K562 (cell line): ENCODE measurements around the gene FA2H. TPM values are rescaled to one million over a fixed set of nuclear protein-coding genes. Genes with fewer than 3 reads are reported as not detected.

ENCODE experiments used
- ATAC-seq: fragments of 200-7000 bp; cut with Tn5 transposase; 3 replicates; pipeline ENCODE4 v1.9.1; 2020; ENCODE audit warnings: moderate library complexity
- BruUV-seq: library from RNA; stranded (reverse); fragments of 400-500 nt; replicated peaks from 2 replicates; lab custom pipeline; 2021; lab: Mats Ljungman, UMichigan
- CTCF ChIA-PET: fragments of 300-600 bp; formaldehyde crosslinking; extraction: SDS; loops from one replicate; lab custom pipeline; 2021; ENCODE audit warnings: low intra/inter-chr PET ratio; lab: Yijun Ruan, JAX
- POLR2A ChIA-PET: fragments of 300-600, 350-650 bp; sonication (Branson Sonifier 250); formaldehyde crosslinking; extraction: SDS; loops from one replicate; lab custom pipeline; 2021; ENCODE audit warnings: antibody characterized with exemption, inconsistent platforms; lab: Yijun Ruan, JAX
- DNase-seq, 4 experiments: peaks; one replicate each; pipeline versions ENCODE4 v3.0.0 to v3.0.0-alpha.2; 2011 to 2018; ENCODE audit warnings: low spot score in 3 of 4, mixed read lengths in 3 of 4; ENCODE audit errors: extremely low read depth in 1 of 4
- FAIRE-seq: peaks from 2 replicates; lab custom pipeline; 2011; peaks lifted over from hg19 to GRCh38; lab: Jason Lieb, UNC
- H2AFZ ChIP-seq: 2 replicates; pipeline ENCODE4 v1.6.0; 2011; ENCODE audit warnings: low read depth, low read length, control low read depth, inconsistent platforms
- H3K27ac ChIP-seq: fragments of 200-600 bp; 3 replicates; pipeline ENCODE4 v1.8.0; 2011; ENCODE audit warnings: low read depth, mild to moderate bottlenecking, control low read depth, inconsistent platforms, low read length, moderate library complexity, mixed read lengths; ENCODE audit errors: extremely low read depth
- H3K27me3 ChIP-seq, 2 experiments: fragments of 300-600 bp in 1 of 2; 2 replicates in 1 of 2; 3 replicates in 1 of 2; pipeline versions ENCODE4 v1.6.0 to v1.8.0; 2011; ENCODE audit warnings: inconsistent platforms in 2 of 2, low read length in 2 of 2, mild to moderate bottlenecking in 1 of 2, mixed read lengths in 1 of 2, moderate library complexity in 1 of 2; ENCODE audit not compliant: control insufficient read depth in 2 of 2, insufficient read depth in 2 of 2
- H3K36me3 ChIP-seq: fragments of 300-600 bp; 3 replicates; pipeline ENCODE4 v1.8.0; 2011; ENCODE audit warnings: mild to moderate bottlenecking, low read length, inconsistent platforms; ENCODE audit not compliant: control insufficient read depth, insufficient read depth
- H3K4me1 ChIP-seq, 2 experiments: fragments of 200-600 bp in 1 of 2; replicated peaks in 1 of 2; 2 replicates in 1 of 2; 3 replicates in 1 of 2; pipeline versions ENCODE4 v1.5.1 to v1.8.0; 2011; ENCODE audit warnings: inconsistent platforms in 2 of 2, low read length in 2 of 2, mild to moderate bottlenecking in 1 of 2, mixed read lengths in 1 of 2, moderate library complexity in 1 of 2; ENCODE audit not compliant: control insufficient read depth in 2 of 2, insufficient read depth in 2 of 2
- H3K4me2 ChIP-seq: 2 replicates; pipeline ENCODE4 v1.6.1; 2011; ENCODE audit warnings: low read length, control low read depth, inconsistent platforms, mixed read lengths; ENCODE audit not compliant: insufficient read depth
- H3K4me3 ChIP-seq: fragments of 200-600 bp; sonication (generic), shearing (Covaris generic); 2 replicates; pipeline ENCODE4 v1.5.1; 2016; ENCODE audit warnings: control low read depth, inconsistent platforms
- H3K79me2 ChIP-seq: fragments of 200-600 bp; 3 replicates; pipeline ENCODE4 v1.8.0; 2011; ENCODE audit warnings: low read length, inconsistent platforms; ENCODE audit not compliant: control insufficient read depth, insufficient read depth
- H3K9ac ChIP-seq, 2 experiments: 2 replicates each; pipeline versions ENCODE4 v1.6.0 to v1.6.1; 2011; ENCODE audit warnings: low read depth in 2 of 2, low read length in 2 of 2, control low read depth in 1 of 2, inconsistent platforms in 1 of 2, mild to moderate bottlenecking in 1 of 2, mixed read lengths in 1 of 2; ENCODE audit not compliant: insufficient read depth in 1 of 2
- H3K9me1 ChIP-seq: one replicate; pipeline ENCODE4 v1.6.0; 2011; ENCODE audit warnings: inconsistent platforms, mild to moderate bottlenecking, low read length, moderate library complexity; ENCODE audit not compliant: control insufficient read depth, insufficient read depth
- H3K9me3 ChIP-seq: replicated peaks from 2 replicates; pipeline ENCODE4 v1.5.1; 2011; ENCODE audit warnings: low read depth, low read length, inconsistent platforms; ENCODE audit not compliant: control insufficient read depth, insufficient read depth
- H4K20me1 ChIP-seq: replicated peaks from 2 replicates; pipeline ENCODE4 v1.6.1; 2011; ENCODE audit warnings: low read length, inconsistent platforms, mixed read lengths; ENCODE audit not compliant: control insufficient read depth, insufficient read depth
- ZBTB8A ChIP-seq: fragments of 450-650 bp; IDR thresholded peaks from 2 replicates; pipeline ENCODE4 v1.6.1; 2018; ENCODE audit warnings: mild to moderate bottlenecking, moderate library complexity; ENCODE audit not compliant: partially characterized antibody
- WGBS: fragments of 100-300 bp; shearing (Covaris generic); methylation state at CpG from one replicate; pipeline ENCODE4 v1.1.6; 2016; ENCODE audit warnings: low coverage, mixed read lengths; ENCODE audit not compliant: insufficient coverage; ENCODE audit errors: missing lambda C conversion rate; 5-methylcytosine and 5-hydroxymethylcytosine counted together
- in situ Hi-C: fragments of 300-500 bp; cut with MboI; formaldehyde crosslinking; loops from 4 replicates; pipeline ENCODE4 v1.15.0; 2018; ENCODE audit warnings: inconsistent platforms, mixed read lengths
- intact Hi-C: fragments of 100-400 bp; cut with micrococcal nuclease; formaldehyde crosslinking; loops from 2 replicates; pipeline ENCODE4 v1.14.2; 2022
- polyA plus RNA-seq, 8 experiments: library from polyadenylated mRNA; depleted of rRNA in 4 of 8; stranded (reverse) in 5 of 8; unstranded in 3 of 8; fragments of >200 nt; fragmentation: Nextera tagmentation in 2 of 8; fragmentation: Illumina TruSeq in 1 of 8; extraction: Ambion mirVana in 2 of 8; extraction: Trizol in 1 of 8; gene quantifications; 2 replicates each; pipeline versions ENCODE4 v1.2.1 to v1.2.3, GENCODE V29; 2011 to 2014; ENCODE audit warnings: inconsistent platforms in 1 of 8, missing spikeins in 1 of 8
- total RNA-seq, 7 experiments: library from RNA; depleted of rRNA in 6 of 7; stranded (reverse); fragments of >200 nt in 6 of 7; fragmentation: Illumina TruSeq in 2 of 7; extraction: Trizol in 2 of 7; gene quantifications; 2 replicates each; pipeline versions ENCODE4 v1.2.1 to v1.2.3, GENCODE V29; 2011 to 2021; ENCODE audit warnings: low replicate concordance in 1 of 7
- TF ChIP-seq, protein P1 (sequence below): fragments of 450-650 bp; IDR thresholded peaks from 2 replicates; pipeline ENCODE4 v1.6.1; 2017; ENCODE audit warnings: mild to moderate bottlenecking, moderate library complexity
- TF ChIP-seq, protein P2 (sequence below): sonication (generic); formaldehyde crosslinking; IDR thresholded peaks from 2 replicates; pipeline ENCODE4 v1.8.0; 2022; ENCODE audit warnings: mild to moderate bottlenecking, missing genetic modification reagents, borderline replicate concordance

FA2H gene
- total and polyA plus RNA-seq, 9 of the 15 experiments (the other 6 are each of a cell fraction or from before 2014, with no cell fraction given) = not detected

DNA sequence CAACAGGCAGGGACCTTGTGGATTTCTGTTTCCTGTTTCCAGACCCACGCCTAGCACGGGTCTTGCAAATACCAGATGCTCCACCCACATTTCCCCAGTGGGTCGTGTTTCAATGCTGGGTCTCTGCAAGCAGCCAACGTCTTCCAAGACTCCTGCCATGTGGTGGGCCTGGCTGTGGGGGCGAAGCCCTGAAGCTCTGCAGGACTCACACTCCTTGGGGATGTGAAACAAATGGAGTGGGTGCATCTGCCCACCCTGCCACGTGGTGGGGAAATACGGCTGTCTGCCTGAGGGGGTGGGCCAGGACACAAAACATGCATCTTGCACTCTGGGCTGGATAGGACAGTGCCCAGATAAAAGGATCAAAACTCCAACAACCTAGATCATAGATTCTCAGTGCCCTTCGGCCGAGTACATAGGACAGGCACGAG is 32.6 kb downstream of the FA2H start:
- BruUV-seq = no TSS peak
- Histone ChIP-seq H3K27me3 (peaks cover 6 to 44% of the 10 kb centered on the region in 2 experiments; a peak in 4 of 5 replicates), H4K20me1 (no peaks in the 10 kb centered on the region), H2AFZ (peak overlapping the region; percentile 12; the same call in 1 of the 2 replicates), H3K4me3 (no peak overlapping the region), H3K36me3 (no peaks in the 10 kb centered on the region), H3K4me2 (no peak overlapping the region), H3K9ac (no peak overlapping the region), H3K9me1 (no peaks in the 10 kb centered on the region), H3K9me3 (no peaks in the 10 kb centered on the region), H3K79me2 (no peaks in the 10 kb centered on the region), H3K27ac (no peak overlapping the region), H3K4me1 (peaks cover 14 to 30% of the 10 kb centered on the region in 2 experiments; a peak in 4 of 5 replicates)
- FAIRE-seq = peak; percentile 11
- ATAC-seq = no peak
- TF ChIP-seq, protein P1, sequence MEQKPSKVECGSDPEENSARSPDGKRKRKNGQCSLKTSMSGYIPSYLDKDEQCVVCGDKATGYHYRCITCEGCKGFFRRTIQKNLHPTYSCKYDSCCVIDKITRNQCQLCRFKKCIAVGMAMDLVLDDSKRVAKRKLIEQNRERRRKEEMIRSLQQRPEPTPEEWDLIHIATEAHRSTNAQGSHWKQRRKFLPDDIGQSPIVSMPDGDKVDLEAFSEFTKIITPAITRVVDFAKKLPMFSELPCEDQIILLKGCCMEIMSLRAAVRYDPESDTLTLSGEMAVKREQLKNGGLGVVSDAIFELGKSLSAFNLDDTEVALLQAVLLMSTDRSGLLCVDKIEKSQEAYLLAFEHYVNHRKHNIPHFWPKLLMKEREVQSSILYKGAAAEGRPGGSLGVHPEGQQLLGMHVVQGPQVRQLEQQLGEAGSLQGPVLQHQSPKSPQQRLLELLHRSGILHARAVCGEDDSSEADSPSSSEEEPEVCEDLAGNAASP = no peak
- TF ChIP-seq, protein P2, sequence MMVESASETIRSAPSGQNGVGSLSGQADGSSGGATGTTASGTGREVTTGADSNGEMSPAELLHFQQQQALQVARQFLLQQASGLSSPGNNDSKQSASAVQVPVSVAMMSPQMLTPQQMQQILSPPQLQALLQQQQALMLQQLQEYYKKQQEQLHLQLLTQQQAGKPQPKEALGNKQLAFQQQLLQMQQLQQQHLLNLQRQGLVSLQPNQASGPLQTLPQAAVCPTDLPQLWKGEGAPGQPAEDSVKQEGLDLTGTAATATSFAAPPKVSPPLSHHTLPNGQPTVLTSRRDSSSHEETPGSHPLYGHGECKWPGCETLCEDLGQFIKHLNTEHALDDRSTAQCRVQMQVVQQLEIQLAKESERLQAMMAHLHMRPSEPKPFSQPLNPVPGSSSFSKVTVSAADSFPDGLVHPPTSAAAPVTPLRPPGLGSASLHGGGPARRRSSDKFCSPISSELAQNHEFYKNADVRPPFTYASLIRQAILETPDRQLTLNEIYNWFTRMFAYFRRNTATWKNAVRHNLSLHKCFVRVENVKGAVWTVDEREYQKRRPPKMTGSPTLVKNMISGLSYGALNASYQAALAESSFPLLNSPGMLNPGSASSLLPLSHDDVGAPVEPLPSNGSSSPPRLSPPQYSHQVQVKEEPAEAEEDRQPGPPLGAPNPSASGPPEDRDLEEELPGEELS (CRISPR knock-in tag) = no peak
- no peak for TF ChIP-seq ZBTB8A
- CTCF ChIA-PET = no interaction called here
- in situ Hi-C loops (no loop called here), intact Hi-C loops (no loop called here)
- DNase-seq = no peak
- POLR2A ChIA-PET = interaction anchor here (0.6 kb wide), 1 partner anchor 85 kb away, joined by 3 read pairs; no protein-coding TSS in a partner anchor
- WGBS = 46% methylated on average over 10 of the region's 10 CpGs
